HG02973 (cell line): ENCODE results near the gene YWHAB.

Experiments
- ATAC-seq: cut with Tn5 transposase; IDR thresholded peaks from one replicate; pipeline ENCODE4 v1.9.1; 2021; ENCODE audit warnings: moderate library complexity; ENCODE audit not compliant: unreplicated experiment

Gene YWHAB

DNA sequence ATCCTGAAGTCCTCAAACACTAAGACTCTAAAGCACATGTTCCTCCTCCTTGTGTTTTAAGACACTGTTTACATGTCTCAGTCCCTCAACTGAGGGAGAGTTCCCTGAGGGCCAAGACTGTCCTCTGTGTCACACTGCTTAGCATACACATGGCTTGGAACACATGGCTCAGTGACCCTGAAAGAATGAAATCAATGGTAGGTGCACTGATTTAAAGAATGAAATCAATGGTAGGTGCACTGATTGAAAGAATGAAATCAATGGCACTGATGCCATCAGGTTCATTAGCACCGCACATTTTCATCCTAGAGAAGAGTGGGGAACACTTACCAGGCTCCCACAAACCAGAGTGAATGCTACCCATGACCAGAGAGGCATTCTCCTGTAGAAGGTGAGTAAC is 64.9 kb downstream of the YWHAB start:
- ATAC-seq, result no peak

DNA sequence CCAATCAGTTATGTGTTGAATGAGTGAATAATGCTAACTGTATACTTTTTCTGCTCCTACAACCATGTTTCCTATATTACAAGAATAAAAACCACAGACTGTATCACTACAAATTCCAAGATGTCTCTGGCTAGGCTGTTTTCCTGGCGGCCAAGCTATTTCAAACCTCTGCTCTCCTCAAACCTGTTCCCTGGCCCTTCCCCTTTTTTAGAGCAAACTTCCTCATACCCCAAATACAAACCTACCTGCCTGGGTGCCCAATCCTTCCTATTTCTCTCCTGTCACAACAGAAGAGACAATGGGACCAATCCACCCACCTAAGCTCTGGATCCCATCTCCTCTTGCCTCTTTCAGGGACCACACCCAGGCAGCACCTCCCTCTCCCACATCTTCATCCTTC is 67.2 kb downstream of the YWHAB start:
- no peak for ATAC-seq

DNA sequence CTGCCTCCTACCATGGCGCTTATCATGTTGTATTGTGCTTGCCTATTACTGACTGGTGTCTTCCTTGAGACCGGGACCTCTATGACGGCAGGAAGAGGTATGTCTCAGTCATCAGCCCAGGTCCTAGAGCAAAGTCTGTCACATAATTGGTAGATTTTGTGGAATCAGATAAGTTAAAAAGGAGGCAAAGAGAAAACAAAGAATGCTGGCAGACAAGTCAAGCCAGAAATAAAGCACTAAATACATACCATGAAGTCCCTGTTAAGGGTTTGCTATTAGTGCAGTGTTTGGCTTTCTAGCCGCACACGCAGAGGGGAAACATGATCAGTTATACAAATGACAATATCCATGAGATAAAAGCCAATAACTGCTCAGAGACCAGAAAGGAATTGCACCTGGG is 68.7 kb downstream of the YWHAB start:
- no peak for ATAC-seq

DNA sequence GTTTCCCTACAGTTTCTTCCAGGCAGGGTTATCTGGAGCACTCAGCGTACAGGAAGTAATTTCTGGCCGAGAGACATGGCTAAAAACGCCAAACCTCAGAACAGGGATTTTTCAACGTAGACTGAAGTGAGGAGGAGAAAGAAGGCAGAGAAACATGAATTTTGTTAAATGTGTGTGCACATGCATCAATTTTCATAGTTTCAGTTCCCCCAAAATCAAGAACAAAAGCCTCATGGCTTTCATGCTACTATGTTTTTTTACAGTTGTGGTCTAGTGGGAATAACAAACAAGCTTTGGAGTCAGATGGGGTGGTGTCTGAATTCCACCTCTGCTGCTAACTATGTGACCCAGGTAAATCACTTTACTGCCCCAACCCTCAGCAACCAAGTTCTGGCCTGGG is 69.8 kb downstream of the YWHAB start:
- ATAC-seq, result no peak

DNA sequence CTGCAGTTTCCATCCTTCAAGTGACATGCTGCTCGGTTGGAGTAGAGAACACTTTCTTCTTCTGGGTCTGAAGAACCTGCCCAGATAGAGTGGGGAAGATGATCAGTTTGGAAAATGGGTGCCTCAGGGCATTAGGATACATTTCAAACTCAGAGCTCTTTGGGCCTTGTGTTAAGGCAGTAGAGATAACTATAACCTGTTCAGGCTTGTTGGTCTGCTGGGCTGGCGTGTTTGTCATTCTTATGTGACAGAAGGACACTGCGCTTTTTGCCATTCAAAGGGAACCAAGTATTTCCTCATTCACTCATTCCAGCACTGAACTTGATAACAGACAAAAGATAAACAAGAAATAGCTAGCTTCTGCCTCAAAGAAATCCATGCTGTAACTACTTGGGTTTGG is 70.9 kb downstream of the YWHAB start:
- ATAC-seq, result no peak
